ENCODE results near the gene RSF1.

The RSF1 gene

DNA sequence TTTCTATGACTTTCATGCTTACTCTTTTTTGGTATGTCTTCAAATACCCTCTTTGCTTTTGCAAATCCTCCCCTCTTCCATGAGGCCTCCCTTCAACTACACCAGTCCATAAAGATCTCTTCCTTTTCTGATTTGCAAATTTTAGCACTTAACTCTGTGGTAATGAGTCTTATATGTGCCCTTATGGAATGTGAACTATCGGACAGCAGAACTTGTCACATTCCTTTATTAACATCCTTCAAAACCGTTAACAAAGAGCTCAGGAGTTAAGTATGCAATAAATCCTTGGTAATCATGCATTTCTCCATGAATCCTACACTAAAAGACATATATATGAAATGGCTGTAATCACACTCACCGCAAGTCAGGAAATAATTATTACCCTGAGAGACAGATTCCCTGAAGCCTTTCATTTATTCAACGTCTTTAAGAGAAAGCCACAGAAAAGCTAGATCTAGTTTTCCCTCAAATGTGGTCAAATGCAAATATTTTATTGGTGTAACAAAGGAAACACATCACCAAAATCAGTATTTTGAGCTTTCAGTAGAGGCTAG lies 190.3 kb downstream of the RSF1 start:
- Mint-ChIP-seq H3K27ac (no peak overlapping the region), H3K36me3 (peaks cover 21 to 34% of the 10 kb centered on the region in 2 donors), H3K4me3 (no peak overlapping the region), H3K4me1 (peaks cover 12 to 24% of the 10 kb centered on the region in 2 donors), H3K9me3 (no peaks in the 10 kb centered on the region), H3K27me3 (no peaks in the 10 kb centered on the region)
- ATAC-seq (replicated peaks) (no peak), DNase-seq (no peak)

DNA sequence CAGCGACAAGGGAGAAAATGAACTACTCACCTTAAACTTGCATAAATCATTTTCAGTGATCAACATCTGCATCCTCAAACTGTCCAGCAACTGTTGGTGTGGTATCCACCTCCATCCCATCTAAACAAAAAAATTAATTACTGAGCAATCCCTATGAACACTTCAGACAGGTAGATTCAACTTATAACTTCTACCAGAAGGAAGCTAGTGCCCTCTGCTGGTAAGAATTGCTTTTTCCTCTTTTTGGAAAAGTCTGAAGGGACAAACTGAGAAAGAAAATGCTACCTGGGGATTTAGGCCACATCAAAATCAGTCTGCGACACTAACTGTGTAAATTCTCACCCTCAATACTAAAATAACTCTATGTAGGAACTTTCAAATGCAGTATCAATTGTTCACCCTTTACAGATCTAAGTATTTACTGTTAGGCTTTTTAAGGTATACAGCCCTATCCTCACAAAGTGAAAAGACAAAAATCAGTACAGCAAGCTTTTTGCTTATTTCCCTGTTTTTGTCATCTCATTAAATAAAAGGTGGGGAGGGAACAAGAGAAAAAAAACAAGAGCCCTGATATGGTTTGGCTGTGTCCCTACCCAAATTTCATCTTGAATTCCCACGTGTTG lies 200.8 kb downstream of the RSF1 start:
- Mint-ChIP-seq H3K9me3 (no peaks in the 10 kb centered on the region), H3K4me1 (no peaks in the 10 kb centered on the region), H3K27me3 (no peaks in the 10 kb centered on the region), H3K27ac (no peak overlapping the region), H3K4me3 (no peak overlapping the region), H3K36me3 (peaks cover 18 to 43% of the 10 kb centered on the region in 2 donors)
- DNase-seq: no peak
- no peak for ATAC-seq (replicated peaks)

- no peak for DNase-seq
- Mint-ChIP-seq H3K27me3 (no peaks in the 10 kb centered on the region), H3K4me1 (no peaks in the 10 kb centered on the region), H3K9me3 (no peaks in the 10 kb centered on the region), H3K27ac (no peak overlapping the region), H3K36me3 (peaks cover 17 to 40% of the 10 kb centered on the region in 2 donors), H3K4me3 (no peak overlapping the region)
- ATAC-seq (replicated peaks): no peak
Observed at GRCh38 chr11:77617892-77618291, 202.6 kb downstream of the RSF1 start.

DNA sequence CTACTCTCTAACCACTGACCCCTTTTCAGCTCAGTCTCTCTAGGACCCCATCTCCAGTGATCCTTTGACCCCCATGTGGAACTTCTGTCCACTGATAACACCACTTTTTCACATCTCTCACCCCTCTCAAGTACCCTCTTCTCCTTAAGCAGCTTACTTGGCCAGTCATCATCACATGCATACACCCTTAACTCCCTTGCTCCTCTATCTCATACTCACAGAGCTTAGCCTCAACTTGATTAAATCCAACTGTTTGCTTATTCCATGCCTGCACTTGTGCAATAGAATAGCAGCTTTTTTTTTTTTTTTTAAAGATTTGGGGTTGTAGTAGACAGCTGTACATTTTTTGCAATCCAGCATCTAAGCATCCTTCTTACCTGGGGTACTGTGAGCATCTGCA lies 208.6 kb downstream of the RSF1 start:
- Mint-ChIP-seq H3K9me3 (no peaks in the 10 kb centered on the region), H3K27me3 (no peaks in the 10 kb centered on the region), H3K4me3 (no peak overlapping the region), H3K27ac (no peak overlapping the region), H3K4me1 (no peaks in the 10 kb centered on the region), H3K36me3 (peaks cover 19 to 37% of the 10 kb centered on the region in 2 donors)
- DNase-seq (no peak), ATAC-seq (replicated peaks) (no peak)

Measured in stimulated activated naive B cell treated with anti-CD40 and anti-IgM and Interleukin-4, amounts not matched to agents 10 μg/mL and 1 μg/mL and 100 μg/mL, for 72 hours (primary cell).